ENCODE data around the gene NLRP9.

The NLRP9 gene

DNA sequence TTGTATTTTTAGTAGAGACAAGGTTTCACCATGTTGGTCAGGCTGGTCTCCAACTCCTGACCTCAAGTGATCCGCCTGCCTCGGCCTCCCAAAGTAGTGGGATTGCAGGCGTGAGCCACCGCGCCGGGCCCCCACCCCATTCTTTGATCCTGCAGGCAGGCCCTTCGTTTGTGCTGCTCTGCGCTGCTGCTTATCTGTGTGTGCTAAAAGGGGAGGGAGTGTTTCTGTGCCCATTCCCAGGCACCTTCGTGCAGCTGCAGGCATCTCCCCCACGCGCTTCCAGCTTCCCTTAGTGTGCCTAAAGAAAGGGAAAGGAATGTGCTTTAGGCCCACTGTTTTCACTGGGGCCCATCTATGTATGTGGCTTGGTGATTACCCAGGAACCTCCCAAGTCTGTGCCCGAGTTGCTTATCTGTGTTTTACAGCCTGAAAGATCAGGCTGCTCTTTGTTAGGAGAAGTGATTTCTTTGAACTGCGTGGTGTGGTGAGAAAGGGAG is 36.0 kb downstream of the NLRP9 start:
- no peak for DNase-seq (ENCODE audit: low read depth)
- H3K4me3 ChIP-seq (ENCODE audit: low read length) = no peak overlapping the region
- TF ChIP-seq, protein P1, sequence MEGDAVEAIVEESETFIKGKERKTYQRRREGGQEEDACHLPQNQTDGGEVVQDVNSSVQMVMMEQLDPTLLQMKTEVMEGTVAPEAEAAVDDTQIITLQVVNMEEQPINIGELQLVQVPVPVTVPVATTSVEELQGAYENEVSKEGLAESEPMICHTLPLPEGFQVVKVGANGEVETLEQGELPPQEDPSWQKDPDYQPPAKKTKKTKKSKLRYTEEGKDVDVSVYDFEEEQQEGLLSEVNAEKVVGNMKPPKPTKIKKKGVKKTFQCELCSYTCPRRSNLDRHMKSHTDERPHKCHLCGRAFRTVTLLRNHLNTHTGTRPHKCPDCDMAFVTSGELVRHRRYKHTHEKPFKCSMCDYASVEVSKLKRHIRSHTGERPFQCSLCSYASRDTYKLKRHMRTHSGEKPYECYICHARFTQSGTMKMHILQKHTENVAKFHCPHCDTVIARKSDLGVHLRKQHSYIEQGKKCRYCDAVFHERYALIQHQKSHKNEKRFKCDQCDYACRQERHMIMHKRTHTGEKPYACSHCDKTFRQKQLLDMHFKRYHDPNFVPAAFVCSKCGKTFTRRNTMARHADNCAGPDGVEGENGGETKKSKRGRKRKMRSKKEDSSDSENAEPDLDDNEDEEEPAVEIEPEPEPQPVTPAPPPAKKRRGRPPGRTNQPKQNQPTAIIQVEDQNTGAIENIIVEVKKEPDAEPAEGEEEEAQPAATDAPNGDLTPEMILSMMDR (IDR thresholded peaks at IDR 0.05; ENCODE audit: insufficient read depth, low read depth, low read length, missing control alignments) = no peak

DNA sequence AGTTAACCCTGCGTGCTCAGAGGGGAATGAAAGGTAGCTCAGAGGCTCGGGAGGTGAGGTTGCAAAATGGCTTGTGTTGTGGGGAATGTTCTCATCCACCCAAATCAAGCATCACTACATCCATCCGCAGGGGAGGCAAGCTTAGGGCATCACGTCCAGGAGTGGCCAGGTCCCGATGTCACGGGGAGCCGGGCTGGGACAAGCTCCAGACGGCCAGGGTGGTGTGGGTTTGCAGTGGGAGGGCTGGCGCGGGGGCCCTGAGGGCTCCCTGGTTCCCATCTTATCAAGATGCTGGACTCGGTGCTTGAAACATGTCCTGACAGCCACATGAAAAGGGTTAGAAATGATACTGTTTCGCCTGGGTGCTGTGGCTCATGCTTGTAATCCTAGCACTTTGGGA is 37.4 kb downstream of the NLRP9 start:
- DNase-seq (ENCODE audit: low read depth) = no peak
- H3K4me3 ChIP-seq (ENCODE audit: low read length) = no peak overlapping the region
- TF ChIP-seq, protein P1 (IDR thresholded peaks at IDR 0.05; ENCODE audit: insufficient read depth, low read depth, low read length, missing control alignments) = no peak

DNA sequence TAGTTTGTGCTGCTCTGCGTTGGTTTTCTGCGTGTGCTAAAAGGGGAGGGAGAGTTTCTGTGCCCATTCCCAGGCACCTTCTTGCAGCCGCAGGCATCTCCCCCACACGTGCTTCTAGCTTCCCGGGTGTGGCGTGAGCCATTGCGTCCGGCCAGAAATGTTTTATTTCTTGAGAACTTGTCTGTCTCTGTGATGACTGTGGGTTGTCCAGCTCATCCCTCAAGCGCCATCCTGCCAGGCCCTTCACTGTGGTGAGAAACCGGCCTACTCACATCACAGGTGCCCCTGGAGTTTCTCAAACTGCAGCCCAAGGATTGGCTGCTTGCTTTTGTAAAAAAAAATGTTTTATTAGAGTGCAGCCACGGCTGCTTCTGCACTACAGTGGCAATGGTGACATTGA is 39.0 kb downstream of the NLRP9 start:
- no peak for DNase-seq (ENCODE audit: low read depth)
- H3K4me3 ChIP-seq (ENCODE audit: low read length) = no peak overlapping the region
- TF ChIP-seq, protein P1 (IDR thresholded peaks at IDR 0.05; ENCODE audit: insufficient read depth, low read depth, low read length, missing control alignments) = no peak

DNA sequence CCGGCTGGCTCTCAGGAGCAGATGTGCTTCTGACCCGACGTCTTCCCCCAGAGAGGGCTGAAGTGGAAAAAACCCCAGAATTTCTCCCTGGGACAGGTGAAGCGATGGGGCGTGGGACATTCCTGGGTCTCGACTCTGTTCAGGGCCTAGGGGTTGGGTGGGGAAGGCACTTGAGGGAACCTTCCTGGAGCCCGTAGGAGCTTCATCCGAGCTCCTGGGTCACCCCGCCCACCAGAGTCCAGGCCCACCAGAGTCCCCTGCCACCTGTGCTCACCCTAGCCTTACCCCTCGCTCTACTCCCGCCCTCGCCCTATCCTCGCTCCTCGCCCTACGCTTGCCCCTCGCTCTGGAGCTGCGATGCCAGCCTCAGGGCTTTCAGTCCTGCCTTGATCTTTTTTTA is 39.9 kb downstream of the NLRP9 start:
- DNase-seq (ENCODE audit: low read depth) = no peak
- H3K4me3 ChIP-seq (ENCODE audit: low read length) = no peak overlapping the region
- TF ChIP-seq, protein P1 (IDR thresholded peaks at IDR 0.05; ENCODE audit: insufficient read depth, low read depth, low read length, missing control alignments) = no peak

DNA sequence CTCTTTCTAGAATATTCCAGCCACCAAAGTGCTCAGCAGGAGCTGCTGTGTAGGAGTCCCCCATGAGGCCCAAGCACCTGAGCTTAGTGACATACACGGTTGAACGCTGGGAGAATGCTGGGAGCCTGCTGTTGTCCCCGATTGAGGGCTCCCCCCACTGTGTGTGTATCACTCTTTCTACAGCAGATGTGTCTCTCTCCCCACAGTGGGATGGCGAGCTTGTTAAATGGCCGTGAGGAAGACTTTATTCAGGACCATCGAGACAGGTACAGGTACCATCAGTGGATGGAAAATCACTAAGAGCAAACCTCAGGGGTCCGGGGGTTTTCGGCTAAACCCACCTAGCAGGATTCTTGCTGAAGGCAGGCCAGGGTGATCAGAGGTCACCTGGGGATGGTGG is 40.5 kb downstream of the NLRP9 start:
- TF ChIP-seq, protein P1 (IDR thresholded peaks at IDR 0.05; ENCODE audit: insufficient read depth, low read depth, low read length, missing control alignments) = no peak
- H3K4me3 ChIP-seq (ENCODE audit: low read length) = no peak overlapping the region
- DNase-seq (ENCODE audit: low read depth) = no peak

DNA sequence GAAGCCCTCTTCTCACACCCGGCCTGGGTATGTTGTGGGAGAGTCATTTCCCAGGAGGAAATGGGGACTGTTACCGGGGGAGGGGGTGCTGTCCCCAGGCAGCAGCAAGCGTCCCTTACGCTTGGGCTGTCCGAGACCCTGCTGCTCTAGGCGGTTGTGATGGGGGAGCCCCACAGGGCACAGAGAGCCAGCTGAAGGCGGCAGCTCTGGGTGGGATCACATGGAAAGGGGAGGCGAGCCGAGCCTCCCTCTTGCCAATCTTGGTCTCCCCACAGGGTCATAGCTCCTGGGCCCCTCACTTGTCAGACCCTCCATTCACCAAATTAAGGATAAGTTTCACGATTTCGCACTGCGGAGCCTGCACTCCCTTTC is 41.1 kb downstream of the NLRP9 start:
- TF ChIP-seq, protein P1 (IDR thresholded peaks at IDR 0.05; ENCODE audit: insufficient read depth, low read depth, low read length, missing control alignments) = no peak
- DNase-seq (ENCODE audit: low read depth) = no peak
- no peak overlapping the region for H3K4me3 ChIP-seq (ENCODE audit: low read length)

DNA sequence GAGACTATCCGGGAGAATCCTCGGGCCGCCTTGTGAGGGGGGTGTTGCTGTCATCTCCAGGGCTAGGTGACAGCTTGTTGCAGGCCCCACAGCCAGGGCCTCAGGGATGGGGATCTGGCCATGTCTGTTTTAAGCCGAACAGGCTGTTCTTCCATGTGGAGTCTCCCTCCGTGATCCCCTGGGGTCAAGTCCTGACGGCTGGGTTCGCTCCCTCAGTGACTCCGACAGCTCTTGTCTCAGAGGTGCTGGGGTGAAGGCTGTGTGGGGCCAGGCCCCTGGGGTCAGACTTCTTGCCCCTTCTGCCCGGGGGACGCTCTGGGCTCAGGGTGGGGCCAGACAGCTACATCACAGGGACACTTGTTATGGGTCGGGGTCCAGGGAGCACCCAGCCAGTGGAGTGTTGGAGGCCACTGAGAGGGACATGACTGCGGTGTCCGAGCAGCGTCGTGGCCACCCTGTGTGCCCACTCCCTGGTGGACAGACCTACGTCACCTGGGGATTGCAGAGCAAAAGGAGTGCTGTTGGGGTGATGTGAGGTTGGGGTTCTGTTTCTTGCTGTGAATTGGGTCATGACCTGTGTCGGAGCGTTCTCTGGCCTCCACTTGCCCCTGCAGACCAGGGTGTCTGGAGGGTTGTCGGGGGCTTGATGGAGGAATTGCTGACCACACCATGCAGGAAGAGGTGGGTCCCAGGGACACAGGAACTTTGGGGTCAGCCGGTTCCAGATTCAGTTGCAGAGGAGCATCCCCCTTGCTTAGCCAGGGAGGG is 41.7 kb downstream of the NLRP9 start:
- DNase-seq (ENCODE audit: low read depth) = no peak
- TF ChIP-seq, protein P1 (IDR thresholded peaks at IDR 0.05; ENCODE audit: insufficient read depth, low read depth, low read length, missing control alignments) = no peak
- no peak overlapping the region for H3K4me3 ChIP-seq (ENCODE audit: low read length)
